ENCODE measurements around the gene TBC1D22B. TPM values are rescaled to one million over a fixed set of nuclear protein-coding genes. Genes with fewer than 3 reads are reported as not detected.

The TBC1D22B gene
- total and polyA plus RNA-seq, 2 donors (not counting 3 experiments of a cell fraction or from before 2014, with no cell fraction given): 13.1 to 13.6 TPM

- POLR2A ChIA-PET: no interaction called here
- H3K9ac ChIP-seq (replicated peaks; ENCODE audit: extremely low read depth, insufficient read depth, low read length): no peak overlapping the region
- no peak overlapping the region for H3K27ac ChIP-seq (ENCODE audit: insufficient read depth, low read depth, low read length)
- intact Hi-C loops (cut with micrococcal nuclease) (no loop called here), dilution Hi-C loops (cut with MboI; ENCODE audit: extremely low pct_ligation_motif_present, low sequenced_read_pairs) (no loop called here)
- H3K27me3 ChIP-seq (ENCODE audit: control insufficient read depth in 2 of 2, insufficient read depth in 2 of 2, low read length in 2 of 2): peaks cover 2 to 13% of the 10 kb centered on the region in 2 experiments
- H3K36me3 ChIP-seq (ENCODE audit: control insufficient read depth in 2 of 2, extremely low read depth in 1 of 2, insufficient read depth in 2 of 2, low read length in 2 of 2): no peaks in the 10 kb centered on the region
- H3K4me3 ChIP-seq (replicated peaks in 1 of 3; ENCODE audit: insufficient read depth in 1 of 3, low read depth in 1 of 3, low read length in 3 of 3): no peak overlapping the region
- DNase-seq (ENCODE audit: low read depth, low spot score): no peak
- BruUV-seq (replicated peaks): no TSS peak
- CTCF ChIA-PET: no interaction called here
- no peak for TF ChIP-seq POLR2AphosphoS5 (IDR thresholded peaks at IDR 0.05; ENCODE audit: insufficient read depth, low read depth, low read length)
- no peak for TF ChIP-seq GATA2 (IDR thresholded peaks at IDR 0.05; ENCODE audit: insufficient read depth, insufficient read length, low read depth, low read length)
- TF ChIP-seq EZH2 (IDR thresholded peaks at IDR 0.05; ENCODE audit: borderline replicate concordance, low read depth, low read length, severe bottlenecking): no peak
- TF ChIP-seq POLR2A (IDR thresholded peaks at IDR 0.05; ENCODE audit: low read depth, low read length): no peak
- TF ChIP-seq MYC (IDR thresholded peaks at IDR 0.05; ENCODE audit: low read depth, low read length): no peak
- TF ChIP-seq, protein P1, sequence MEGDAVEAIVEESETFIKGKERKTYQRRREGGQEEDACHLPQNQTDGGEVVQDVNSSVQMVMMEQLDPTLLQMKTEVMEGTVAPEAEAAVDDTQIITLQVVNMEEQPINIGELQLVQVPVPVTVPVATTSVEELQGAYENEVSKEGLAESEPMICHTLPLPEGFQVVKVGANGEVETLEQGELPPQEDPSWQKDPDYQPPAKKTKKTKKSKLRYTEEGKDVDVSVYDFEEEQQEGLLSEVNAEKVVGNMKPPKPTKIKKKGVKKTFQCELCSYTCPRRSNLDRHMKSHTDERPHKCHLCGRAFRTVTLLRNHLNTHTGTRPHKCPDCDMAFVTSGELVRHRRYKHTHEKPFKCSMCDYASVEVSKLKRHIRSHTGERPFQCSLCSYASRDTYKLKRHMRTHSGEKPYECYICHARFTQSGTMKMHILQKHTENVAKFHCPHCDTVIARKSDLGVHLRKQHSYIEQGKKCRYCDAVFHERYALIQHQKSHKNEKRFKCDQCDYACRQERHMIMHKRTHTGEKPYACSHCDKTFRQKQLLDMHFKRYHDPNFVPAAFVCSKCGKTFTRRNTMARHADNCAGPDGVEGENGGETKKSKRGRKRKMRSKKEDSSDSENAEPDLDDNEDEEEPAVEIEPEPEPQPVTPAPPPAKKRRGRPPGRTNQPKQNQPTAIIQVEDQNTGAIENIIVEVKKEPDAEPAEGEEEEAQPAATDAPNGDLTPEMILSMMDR (IDR thresholded peaks at IDR 0.05; ENCODE audit: extremely low read depth in 1 of 2, insufficient read depth in 1 of 2, low read depth in 1 of 2, low read length in 2 of 2): no peak
- no peak for TF ChIP-seq JUN (IDR thresholded peaks at IDR 0.05; ENCODE audit: borderline replicate concordance, insufficient read depth, insufficient read length, low read depth)
- no peak for TF ChIP-seq MAX (IDR thresholded peaks at IDR 0.05; ENCODE audit: insufficient read depth, insufficient read length)
- TF ChIP-seq FOS (IDR thresholded peaks at IDR 0.05; ENCODE audit: borderline replicate concordance, insufficient read depth, low read length): no peak
- no peaks in the 10 kb centered on the region for H3K4me1 ChIP-seq (ENCODE audit: control insufficient read depth, extremely low read depth, insufficient read depth, low read length)
- H3K9me3 ChIP-seq (replicated peaks; ENCODE audit: control insufficient read depth, insufficient read depth, low read length): no peaks in the 10 kb centered on the region
- no peak for FAIRE-seq
- H2AFZ ChIP-seq (ENCODE audit: low read depth, low read length): no peak overlapping the region
- no peaks in the 10 kb centered on the region for H3K79me2 ChIP-seq (ENCODE audit: control insufficient read depth, insufficient read depth, low read length)
- H4K20me1 ChIP-seq (replicated peaks; ENCODE audit: control insufficient read depth, extremely low read depth, insufficient read depth, low read length): no peaks in the 10 kb centered on the region
- no peaks in the 10 kb centered on the region for H3K9me1 ChIP-seq (replicated peaks; ENCODE audit: control insufficient read depth, extremely low read depth, insufficient read depth, low read length)
- no peak overlapping the region for H3K4me2 ChIP-seq (ENCODE audit: insufficient read depth, low read length)
These were observed 89.6 kb downstream of the TBC1D22B start for GRCh38 chr6:37347177-37347576.

Measured in endothelial cell of umbilical vein (primary cell).